ENCODE results near the gene METTL22.

The METTL22 gene

DNA sequence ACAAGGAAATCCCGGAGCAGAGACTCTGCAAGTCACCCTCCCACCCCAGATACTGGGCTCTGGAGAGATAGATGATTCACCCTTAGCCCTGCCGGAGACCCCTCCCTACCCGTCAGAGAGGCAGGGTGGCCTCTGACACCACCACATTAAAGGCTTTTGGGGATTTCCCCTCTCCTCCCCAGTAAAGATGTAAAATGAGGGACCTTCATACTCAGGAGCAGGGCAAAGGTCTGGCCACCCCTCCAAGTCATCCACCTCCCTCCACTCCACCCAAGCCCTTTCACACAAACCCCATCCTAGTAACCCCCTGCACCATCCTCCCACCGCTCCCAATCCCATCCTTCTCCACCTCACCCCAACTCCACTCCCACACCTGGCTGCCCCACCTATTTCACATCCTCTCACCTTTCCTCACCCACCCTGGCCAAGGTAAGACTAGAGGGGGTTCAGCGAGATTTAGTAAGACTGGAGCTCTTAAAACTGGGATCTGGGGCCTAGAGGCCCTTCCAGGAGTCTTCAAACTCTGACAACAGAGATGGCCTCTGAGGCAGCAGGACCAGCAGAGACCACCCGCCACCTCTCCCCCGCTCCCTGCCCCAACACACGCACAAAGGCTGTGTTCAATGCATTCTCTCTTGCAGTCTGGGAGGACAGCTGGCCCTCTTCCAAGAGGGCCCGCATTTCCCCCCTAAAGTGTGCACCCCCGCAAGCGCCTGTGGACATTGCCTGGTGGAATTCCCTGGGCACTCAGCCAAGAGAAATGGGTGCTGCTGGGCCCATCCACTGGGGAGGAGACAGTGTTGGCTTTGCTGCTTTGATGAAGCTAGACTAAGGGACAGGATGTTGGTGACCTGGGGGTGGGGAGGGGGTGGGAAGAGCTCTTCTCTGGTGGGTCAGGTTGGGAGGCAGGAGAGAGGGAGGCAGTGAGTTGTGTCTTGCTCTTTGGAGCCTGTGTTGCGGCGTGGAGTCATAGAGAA is 54.0 kb downstream of the METTL22 start:
- DNase-seq (ENCODE audit: extremely low read depth, insufficient read length) = no peak
- H3K4me3 ChIP-seq (replicated peaks; ENCODE audit: low read depth, low read length) = peak overlapping the region; percentile 85
- no peaks in the 10 kb centered on the region for H3K36me3 ChIP-seq (ENCODE audit: control insufficient read depth, insufficient read depth, low read length)
- TF ChIP-seq, protein P1, sequence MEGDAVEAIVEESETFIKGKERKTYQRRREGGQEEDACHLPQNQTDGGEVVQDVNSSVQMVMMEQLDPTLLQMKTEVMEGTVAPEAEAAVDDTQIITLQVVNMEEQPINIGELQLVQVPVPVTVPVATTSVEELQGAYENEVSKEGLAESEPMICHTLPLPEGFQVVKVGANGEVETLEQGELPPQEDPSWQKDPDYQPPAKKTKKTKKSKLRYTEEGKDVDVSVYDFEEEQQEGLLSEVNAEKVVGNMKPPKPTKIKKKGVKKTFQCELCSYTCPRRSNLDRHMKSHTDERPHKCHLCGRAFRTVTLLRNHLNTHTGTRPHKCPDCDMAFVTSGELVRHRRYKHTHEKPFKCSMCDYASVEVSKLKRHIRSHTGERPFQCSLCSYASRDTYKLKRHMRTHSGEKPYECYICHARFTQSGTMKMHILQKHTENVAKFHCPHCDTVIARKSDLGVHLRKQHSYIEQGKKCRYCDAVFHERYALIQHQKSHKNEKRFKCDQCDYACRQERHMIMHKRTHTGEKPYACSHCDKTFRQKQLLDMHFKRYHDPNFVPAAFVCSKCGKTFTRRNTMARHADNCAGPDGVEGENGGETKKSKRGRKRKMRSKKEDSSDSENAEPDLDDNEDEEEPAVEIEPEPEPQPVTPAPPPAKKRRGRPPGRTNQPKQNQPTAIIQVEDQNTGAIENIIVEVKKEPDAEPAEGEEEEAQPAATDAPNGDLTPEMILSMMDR (IDR thresholded peaks at IDR 0.05; ENCODE audit: insufficient read depth, low read length, poor library complexity, severe bottlenecking) = no peak
- no peaks in the 10 kb centered on the region for H3K27me3 ChIP-seq (replicated peaks; ENCODE audit: control insufficient read depth, insufficient read depth, low read length)

DNA sequence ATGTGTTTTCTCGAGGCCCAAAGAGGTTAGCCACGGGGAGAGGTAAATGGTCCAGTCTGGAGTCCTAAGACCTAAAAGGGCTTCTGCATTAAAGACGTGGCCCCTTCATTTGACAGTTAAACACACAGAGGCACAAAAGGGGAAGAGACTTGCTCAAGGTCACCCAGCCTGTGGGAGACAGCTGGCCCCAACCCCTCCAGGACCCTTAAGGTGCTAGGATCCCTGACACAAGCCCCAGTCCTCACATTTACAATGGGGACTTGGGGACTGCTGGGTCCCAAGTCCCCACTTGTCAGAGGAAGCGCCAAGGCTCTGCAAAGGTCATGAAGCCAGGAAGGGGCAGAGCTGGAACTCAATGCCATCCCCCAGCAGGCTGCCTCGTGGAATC is 54.7 kb downstream of the METTL22 start:
- no peaks in the 10 kb centered on the region for H3K36me3 ChIP-seq (ENCODE audit: control insufficient read depth, insufficient read depth, low read length)
- TF ChIP-seq, protein P1 (IDR thresholded peaks at IDR 0.05; ENCODE audit: insufficient read depth, low read length, poor library complexity, severe bottlenecking) = no peak
- no peak overlapping the region for H3K4me3 ChIP-seq (replicated peaks; ENCODE audit: low read depth, low read length)
- no peak for DNase-seq (ENCODE audit: extremely low read depth, insufficient read length)
- H3K27me3 ChIP-seq (replicated peaks; ENCODE audit: control insufficient read depth, insufficient read depth, low read length) = no peaks in the 10 kb centered on the region

DNA sequence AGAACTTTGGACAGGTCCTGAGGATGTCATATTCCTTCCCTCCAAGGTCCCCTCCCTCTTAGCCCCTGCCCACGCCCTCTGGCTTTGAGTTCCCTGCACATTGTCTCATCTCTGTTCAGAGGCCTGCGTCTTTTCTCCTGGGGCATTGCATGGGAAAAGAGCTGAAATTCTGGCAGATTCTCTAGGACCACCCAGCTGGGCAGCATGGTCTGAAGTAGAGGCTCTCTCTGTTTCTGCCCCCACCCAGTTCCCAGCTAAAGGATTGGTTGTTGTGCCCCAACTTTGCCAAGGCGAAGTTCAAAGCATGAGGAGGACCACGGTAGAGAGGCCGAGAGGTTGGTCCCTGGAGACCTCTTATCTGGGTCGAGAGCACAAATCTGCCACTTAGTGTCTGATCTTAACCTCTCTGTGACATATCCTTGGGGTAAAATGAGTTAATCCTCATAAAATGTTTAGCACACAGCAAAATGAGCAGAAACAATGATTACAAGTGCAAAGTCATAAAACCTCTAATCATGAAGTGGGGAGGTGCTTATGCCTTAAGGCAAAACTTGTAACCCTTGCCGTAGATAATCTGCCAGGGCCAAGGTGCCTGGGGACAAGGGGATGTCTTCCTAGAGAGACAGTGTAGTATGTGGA is 55.4 kb downstream of the METTL22 start:
- no peak for DNase-seq (ENCODE audit: extremely low read depth, insufficient read length)
- Histone ChIP-seq H3K4me3 (replicated peaks; ENCODE audit: low read depth, low read length) (no peak overlapping the region), H3K36me3 (ENCODE audit: control insufficient read depth, insufficient read depth, low read length) (no peaks in the 10 kb centered on the region), H3K27me3 (replicated peaks; ENCODE audit: control insufficient read depth, insufficient read depth, low read length) (no peaks in the 10 kb centered on the region)
- TF ChIP-seq, protein P1 (IDR thresholded peaks at IDR 0.05; ENCODE audit: insufficient read depth, low read length, poor library complexity, severe bottlenecking) = no peak

DNA sequence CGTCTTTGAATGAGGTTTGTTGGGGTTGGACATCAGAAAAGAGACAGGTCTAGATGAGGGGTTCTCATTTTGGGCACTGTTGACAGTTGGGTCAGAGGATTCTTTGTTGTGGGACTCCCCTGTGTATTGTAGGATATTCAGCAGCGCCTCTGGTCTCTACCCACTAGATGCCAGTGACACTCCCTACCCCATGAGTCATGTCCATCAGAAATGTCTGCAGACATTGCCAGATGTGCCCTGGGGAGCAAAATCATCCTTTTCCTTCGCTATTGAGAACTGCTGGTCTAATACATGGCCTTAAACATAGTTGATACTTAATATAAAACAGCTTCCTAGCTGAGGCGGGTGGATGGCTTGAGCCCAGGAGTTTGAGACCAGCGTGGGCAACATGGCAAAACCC is 56.0 kb downstream of the METTL22 start:
- TF ChIP-seq, protein P1 (IDR thresholded peaks at IDR 0.05; ENCODE audit: insufficient read depth, low read length, poor library complexity, severe bottlenecking) = no peak
- H3K36me3 ChIP-seq (ENCODE audit: control insufficient read depth, insufficient read depth, low read length) = no peaks in the 10 kb centered on the region
- H3K4me3 ChIP-seq (replicated peaks; ENCODE audit: low read depth, low read length) = no peak overlapping the region
- H3K27me3 ChIP-seq (replicated peaks; ENCODE audit: control insufficient read depth, insufficient read depth, low read length) = no peaks in the 10 kb centered on the region
- no peak for DNase-seq (ENCODE audit: extremely low read depth, insufficient read length)

DNA sequence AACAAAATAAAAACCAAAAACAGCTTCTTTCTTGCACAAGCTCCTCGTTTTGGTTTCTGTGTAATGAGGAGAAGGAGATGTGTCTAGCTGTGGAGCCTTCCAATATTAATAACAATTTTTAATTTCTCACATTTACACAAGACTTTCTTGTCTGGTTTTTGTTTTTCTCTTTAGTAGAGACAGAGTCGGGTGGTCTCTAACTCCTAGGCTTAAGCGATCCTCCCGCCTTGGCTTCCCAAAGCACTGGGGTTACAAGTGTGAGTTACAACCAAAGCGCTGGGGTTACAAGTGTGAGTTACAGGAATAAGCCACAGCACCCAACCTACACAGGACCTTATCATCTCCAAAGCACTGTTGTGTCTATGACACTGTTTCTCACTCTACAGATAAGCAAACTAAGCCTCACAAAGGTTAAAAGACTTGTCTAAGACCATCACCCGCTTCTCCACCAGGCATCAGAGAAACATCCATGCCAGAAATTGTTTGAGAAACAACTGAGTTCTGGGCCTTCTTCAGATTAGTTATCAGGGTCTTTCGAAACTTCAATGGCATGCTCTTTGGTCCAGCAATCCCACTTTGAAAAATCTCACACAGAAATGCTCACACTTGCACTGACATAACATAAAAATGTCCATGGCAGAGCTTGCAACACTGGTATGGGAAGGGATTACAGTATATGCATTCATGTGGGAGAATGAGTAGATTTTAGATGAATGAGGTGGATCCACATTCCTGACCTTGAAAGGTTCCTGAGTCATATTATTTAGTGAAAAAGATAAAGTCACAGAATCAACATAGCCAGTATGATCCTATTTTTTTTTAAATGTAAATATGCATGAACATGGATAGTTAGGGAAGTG is 56.8 kb downstream of the METTL22 start:
- Histone ChIP-seq H3K27me3 (replicated peaks; ENCODE audit: control insufficient read depth, insufficient read depth, low read length) (no peaks in the 10 kb centered on the region), H3K4me3 (replicated peaks; ENCODE audit: low read depth, low read length) (no peak overlapping the region), H3K36me3 (ENCODE audit: control insufficient read depth, insufficient read depth, low read length) (no peaks in the 10 kb centered on the region)
- TF ChIP-seq, protein P1 (IDR thresholded peaks at IDR 0.05; ENCODE audit: insufficient read depth, low read length, poor library complexity, severe bottlenecking) = no peak
- no peak for DNase-seq (ENCODE audit: extremely low read depth, insufficient read length)

Data from GM06990 (cell line).